CD4-positive, alpha-beta T cell treated with Interleukin-2 at 100 ng/mL for 4 hours (primary cell): Measurements from ENCODE around the gene RHOBTB1.

Experiments
- DNase-seq: peaks from one replicate; pipeline ENCODE4 v3.0.0-alpha.2; 2020; ENCODE audit warnings: low spot score

RHOBTB1 gene

DNA sequence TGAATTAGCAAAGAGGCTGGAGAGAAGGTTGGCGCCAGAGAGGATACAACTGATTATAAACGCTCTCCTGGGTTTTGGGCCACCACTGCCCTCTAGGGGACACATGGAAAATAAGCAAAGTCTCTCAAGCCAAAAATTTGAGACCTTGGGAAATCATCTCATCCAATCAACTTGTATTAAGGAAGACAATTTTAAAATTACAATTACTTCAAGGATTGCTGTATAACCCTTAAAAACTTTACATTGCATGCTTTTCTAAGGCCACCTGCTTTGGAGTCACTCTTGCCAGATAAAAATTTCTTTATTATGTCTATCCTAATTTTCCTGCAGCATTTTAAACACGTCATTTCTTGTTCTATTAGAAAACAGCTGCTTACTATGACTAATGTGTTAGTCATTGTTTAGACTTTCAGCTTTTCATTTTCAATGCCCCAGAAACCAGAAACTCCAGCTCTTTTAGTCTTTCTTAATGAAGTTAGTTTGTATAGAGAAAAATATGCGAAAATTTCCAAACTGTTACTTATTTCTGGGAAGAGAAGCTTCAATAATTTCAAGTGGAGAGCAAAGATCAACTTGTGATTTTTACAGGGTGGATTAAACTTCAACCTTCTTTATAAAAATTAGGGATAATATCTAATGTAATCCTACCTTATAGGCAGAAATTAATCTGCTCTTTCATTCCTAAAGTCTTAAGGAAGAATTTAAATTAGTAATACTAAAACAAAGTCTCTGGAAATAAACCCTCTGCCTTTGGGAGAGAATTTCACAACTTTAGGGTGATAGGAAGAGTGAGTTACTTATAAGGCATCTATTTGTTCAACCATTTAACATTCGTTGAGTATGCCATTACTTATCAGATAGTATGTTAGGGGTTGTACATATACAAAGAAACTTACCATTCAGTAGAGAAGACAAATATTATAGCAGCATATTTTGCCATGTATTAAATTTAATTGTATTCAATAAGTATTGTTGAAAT lies 20.6 kb upstream of the RHOBTB1 start:
- DNase-seq, result peak; percentile 59

DNA sequence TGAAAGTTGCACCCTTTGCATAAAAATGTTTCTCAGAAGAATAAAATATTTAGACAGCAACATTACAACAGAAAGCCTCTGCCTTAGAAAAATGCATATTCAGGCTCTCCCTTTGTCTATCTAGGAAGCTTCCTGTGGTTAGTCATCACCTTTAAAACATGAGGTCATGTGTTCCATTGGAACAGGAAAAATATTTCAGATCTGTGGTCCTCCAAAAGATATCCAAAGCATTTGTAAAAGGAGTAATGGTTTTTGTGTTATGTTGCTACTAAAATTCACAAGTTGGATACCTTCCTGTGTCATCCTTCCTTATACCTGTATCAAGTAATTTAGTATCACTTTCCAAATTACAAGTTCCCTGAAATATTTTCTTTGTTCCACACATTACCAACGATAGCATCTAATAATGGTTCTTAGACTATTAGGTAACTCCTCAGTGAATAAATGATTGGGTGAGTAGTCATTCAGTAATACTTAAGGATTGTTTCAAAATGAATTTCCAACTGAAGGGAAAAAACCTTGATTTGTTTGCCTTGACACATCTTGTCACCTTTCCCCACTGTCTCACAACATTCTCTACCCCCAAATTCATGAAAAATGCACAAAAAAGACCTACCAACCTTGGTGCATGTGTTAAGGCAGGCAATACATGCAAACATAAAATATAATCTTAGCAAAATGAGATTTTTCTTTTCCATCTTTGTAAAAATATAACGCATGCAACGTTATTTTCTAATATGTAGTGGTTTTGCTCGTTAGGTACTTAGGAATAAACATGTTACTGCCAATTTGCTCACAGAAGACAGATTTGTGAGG lies 19.7 kb upstream of the RHOBTB1 start:
- no peak for DNase-seq

DNA sequence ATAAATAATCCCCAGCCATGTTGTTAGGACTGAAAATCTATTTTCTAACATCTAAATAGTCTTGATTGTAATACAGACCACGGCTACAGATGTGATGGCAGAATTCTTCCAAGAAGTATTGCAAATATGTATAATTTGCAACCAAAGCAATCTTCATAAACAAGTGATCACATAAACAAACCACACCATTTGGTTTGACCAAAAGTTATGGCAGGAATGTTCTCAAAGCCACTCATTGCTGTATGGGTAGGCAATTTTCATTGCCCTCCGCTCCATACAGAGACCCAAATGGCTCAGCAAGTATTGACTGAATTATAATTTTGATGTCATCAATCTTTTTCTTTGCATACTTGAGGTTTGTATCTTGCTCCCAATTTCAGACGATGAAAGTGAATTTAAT lies 19.0 kb upstream of the RHOBTB1 start:
- DNase-seq, result no peak

DNA sequence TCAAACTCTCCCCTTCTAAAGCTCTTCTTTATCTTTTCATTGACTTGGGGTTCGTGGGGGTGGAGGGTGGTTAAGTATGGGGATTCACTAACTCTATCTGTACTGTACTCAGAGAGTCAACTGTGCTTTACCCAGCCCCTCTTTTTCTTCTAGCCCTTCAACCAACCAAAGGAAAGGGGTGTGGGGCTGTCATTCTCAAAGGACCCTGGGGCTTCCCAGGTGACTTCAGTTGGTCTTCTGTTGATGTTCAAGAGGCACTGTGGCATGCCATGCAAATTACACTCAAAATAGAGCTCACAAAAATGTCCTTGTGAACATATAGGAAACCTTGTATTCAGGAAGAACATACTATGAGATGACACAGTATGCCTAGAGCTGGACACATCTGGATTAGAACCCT lies 16.9 kb upstream of the RHOBTB1 start:
- no peak for DNase-seq

DNA sequence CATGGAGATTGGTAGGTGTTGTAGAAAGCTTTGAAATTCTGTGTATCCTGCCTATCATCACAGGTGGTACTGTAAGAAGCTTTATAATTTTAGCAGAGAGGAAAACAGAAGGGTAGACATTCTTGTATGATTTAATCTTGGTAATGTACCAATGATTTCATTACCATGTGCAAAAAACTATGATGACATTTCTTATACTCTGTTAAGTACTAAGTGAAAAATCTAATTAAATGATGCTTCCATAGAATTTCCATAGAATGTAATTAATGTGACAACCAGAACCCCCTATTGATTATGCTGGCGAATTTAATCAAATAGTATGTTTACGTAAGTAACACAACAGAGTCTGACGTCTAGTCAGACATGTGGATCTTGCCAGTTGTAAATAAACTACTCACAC lies 16.0 kb upstream of the RHOBTB1 start:
- no peak for DNase-seq

DNA sequence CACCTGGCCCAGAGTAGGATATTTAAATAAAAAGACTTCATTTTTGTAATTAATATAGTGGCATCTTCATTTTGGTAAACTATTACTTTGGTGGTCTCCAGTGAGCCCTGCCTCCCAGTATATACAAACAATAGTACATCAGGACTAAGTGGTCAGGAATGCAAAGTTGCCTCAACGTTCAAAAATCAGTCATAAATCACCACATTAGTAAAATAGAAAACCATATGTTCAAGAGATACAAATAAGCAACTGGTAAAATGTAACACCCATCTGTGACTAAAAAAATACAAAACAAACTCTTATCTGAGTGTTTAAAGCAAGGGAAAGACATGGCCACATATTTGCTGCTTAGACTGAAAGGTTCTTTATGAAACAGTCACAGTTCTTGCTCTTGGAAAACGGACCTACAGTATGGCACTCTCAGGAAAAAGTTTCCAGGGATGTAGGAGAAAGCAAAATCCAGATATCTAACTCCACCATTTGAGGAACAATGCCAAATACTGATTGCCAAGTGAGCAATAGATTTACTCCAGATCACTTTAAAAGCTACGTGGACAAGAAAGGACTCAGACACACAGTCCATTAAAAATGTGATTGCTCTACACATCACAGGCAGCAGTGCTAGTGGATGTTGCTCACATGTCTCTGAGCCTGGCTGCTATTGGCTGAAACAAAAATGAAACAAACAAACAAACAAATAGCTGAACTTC lies 15.1 kb upstream of the RHOBTB1 start:
- no peak for DNase-seq

DNA sequence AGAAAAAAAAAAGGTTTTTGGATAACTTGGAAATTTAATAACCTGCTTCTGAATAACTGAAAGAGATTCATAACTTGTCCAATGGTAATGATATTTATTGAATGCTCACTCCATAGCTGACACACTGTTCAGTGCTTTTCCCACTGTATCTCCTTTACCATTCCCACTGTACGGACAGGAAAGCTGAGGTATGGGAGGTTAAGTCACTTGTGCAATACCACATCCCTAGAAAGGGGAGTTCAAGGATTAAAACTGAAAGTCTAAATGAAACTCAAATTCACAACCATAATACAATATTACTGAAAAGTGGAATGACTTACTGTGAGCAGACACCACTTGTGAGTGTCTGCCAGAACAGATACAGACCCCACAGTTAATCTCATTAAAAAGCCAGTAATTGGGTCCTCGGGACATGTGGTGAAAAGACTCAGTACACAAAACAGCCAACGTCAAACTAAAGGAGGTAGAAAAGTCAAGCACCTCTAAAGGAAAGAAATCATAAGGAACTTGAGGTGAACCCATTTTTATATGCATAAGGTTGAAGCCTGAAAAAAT lies 13.8 kb upstream of the RHOBTB1 start:
- no peak for DNase-seq

DNA sequence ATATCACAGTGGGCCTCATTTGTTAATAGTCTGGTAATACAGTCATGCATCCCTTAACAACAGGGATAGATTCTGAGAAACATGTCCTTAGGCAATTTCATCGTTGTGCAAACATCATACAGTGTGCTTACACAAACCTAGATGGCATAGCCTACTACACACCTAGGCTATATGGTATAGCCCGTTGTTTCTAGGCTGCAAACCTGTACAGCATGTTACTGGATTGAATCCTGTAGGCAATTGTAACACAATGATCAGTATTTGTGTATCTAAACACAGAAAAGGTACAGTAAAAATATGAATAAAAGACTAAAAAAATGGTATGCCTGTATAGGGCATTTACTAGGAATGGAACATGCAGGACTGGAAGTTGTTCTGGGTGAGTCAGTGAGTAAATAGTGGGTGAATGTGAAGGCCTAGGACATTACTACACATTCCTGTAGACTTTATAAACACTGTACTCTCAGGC lies 12.0 kb upstream of the RHOBTB1 start:
- no peak for DNase-seq

DNA sequence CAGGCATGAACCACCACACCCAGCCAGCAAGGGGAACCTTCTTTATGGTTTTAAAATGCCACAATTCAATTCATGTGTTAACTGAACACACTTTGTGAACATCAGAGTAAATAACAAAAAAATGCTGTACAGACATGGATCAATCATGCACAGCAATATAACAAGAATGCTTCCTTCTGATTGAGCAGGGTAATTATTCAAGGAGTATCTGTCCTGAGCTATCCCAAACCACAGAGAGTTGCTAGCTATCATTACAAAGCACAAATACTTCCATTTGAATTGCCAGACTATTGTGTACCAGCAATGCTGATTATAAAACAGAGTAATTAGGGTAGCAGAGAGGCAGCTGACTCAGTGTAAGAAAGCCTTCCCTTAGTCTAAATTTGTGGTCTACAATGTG lies 11.3 kb upstream of the RHOBTB1 start:
- no peak for DNase-seq

DNA sequence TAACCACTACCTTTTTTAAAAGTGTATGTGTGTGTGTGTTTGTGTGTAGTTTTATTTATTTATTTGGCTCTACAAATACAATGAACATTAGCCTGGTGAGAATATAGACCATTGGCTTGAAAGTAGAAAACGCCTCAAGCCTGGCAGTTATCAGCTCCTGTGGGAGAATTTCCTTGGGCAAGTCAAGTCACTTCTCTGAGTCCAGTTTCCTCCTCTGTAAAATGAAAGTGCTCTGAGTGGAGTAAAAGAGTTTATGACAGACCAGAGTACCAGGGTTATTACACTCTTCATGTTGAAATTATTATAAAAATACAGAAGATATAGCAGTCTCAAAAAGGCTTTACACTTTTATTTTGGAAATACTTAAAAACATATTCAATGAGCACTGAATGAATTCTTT lies 10.1 kb upstream of the RHOBTB1 start:
- DNase-seq, result no peak

DNA sequence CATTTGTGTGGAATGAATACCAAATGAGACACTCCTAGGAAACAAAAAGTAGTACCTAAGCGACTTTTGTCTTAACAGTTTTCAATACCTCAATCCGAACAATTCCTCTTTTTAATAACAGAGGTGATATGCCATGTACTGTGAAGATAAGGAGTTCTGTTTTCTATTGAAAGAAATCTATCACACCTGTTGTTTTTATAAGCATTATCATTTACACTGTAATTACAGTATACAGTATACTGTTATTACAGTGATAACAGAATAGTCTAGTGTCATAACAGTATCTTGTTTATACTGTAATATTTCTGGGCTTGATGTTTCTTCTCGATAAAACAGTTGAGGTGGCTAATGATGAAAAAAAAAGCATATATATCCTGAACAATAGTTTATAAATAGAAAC lies 9.4 kb upstream of the RHOBTB1 start:
- no peak for DNase-seq

DNA sequence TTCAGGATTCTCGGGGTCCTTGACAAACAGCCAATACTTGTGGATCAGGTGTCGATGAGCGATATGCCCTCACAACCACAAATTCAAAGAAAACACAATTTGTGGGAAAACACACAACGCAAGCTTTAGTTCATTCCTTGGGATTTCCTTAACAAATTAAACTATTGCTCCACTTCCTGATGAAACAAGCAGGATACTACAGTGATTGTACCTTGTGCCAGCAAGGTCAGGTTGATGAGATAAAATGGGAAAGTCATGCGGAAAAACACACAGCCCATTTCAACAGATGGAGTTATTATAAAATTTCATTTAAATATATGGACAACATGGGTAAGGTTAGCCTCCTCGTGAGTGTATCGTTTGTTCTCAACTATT lies 8.8 kb upstream of the RHOBTB1 start:
- no peak for DNase-seq

DNA sequence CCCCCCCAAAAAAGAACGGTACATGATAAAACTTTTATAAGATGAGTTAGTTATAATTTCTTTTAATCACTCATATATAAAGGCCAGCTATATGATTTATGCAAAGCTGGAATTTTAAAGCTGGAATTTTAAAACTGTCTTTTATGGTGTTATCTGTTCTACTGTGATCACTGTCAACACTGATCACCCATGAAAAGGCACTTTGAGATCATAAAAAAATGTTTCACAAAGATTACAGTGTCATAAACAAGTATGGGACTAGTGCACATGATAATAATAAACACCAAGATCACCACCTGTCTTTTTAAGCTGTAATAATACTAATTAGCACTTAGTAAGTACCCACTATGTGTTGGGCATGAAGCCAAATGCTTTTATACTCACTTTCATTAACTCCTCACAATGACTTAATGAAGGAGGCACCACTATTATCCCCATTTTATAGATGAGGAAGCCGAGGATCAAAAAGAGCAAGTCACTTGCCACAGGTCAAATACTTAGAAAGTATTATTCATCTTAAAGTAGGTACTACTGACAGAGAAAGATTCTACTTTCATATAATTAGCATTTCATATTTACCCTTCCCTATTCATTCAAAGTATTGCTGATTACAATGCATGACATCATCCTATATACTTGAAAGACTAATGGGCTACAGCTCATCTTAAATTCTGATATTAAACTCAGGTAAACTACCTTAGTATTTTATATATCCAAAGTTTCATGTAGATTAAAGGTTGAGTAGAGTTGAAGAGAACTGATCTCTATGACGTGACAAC lies 8.3 kb upstream of the RHOBTB1 start:
- no peak for DNase-seq

DNA sequence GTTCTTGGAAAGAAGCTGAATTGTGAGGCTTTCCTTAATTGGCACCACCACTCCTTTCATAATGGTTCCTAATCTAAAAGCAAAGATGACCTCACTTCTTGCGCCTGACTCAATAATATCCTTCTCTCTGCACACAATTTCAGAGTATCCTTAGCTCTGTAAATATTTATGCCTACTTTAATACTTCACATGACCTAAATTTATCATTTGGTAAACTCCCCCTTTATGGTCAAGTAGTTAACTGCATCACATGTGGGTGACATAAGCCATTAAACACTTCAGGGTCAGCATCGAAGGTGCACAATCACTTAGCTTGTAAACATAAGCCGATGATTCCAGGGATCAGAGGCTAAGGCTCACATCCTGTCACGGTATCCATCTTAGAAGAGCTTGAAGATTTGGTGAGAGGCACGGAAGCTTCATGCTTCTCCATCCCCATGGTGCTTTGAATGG lies 7.3 kb upstream of the RHOBTB1 start:
- no peak for DNase-seq

DNA sequence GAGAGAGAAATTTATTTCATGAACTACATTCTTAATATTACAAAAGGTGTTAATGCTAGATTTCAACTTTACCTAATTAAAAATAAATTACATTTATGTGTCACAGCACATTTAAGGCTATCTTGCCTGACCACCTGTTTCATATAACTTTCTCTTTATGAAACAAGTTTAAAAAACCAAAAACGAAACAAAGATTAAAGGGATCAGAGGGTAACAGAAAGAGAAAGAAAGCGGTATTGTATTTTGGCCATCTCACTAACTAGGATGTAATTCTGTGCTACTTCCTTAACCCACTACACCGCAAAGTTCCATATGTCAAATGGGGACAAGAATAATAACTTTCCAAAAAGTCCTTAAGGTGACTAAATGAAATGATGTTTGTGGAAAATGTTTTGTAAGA lies 6.3 kb upstream of the RHOBTB1 start:
- DNase-seq, result no peak

DNA sequence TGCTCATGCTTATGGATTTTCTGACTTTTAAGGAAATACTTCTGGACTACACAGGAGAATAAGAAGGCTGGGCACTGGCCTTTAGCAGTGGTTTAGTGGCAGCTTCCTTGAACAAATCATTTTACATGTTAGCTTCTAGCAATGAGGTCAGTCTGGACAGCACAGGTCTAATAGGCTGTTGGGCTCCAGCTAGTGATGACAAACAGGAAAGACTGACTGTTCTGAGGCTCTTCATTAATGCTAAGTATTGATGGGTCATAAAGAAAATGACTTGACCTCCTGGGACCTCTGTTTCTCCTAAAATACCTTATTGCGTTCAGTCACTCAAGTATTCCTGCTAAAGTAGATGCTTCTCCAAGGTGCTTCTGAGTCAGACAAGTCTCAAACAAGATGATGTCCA lies 4.9 kb upstream of the RHOBTB1 start:
- no peak for DNase-seq

DNA sequence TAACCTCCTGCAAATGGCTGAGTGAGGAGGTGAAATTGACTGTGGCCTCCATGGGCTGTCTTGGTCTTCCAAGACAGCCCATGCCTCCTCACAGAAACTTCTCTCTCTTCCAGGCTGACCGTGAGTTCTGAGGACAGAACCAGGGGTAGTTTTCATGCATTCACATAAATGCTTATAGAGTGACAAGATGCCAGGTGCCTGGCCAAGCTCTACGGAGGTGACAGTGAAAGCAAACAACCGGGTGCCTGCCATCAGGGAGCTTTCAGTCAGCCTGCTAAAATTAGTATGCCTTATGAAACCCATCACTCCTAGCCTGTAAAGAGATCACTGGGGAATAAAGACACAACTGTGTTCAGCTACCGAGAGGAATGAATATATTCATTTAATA lies 919 bp upstream of the RHOBTB1 start:
- no peak for DNase-seq

DNA sequence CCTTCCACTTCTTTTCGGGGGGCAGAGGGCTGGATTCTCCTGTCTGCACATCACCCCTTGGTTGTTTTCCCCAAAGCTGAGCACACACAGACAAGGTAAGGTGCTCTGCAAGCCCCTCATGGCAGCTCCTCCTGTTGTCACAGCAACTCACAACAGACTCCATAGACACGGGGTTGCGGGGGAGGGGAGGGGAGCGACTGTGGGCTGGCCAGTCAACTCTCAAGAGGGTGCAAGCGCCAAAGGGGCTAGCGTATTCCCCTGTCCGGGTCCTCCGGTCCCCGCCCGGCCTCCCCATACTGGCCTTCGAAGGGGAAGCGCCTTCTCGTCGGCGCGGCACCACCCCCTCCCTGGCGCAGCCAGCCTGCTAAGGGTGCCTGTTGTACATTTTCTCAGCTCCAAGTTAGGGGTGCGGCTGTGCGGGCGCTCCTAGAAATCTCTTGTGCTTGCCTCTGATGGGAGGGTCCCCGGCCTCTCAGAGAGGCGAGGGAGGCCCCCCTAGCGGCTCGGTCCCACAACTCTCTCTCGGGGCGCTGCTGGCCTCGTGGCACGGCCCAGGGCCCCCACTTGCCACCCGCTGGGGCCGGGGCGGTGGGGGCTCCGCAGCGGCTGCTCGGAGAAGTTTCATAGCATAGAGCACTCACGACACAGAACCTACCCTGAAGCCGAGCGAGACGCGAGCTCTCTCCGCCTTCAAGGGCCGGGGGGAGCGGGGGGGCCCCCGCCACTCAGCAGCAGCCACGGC lies 498 bp downstream of the RHOBTB1 start:
- DNase-seq, result no peak

DNA sequence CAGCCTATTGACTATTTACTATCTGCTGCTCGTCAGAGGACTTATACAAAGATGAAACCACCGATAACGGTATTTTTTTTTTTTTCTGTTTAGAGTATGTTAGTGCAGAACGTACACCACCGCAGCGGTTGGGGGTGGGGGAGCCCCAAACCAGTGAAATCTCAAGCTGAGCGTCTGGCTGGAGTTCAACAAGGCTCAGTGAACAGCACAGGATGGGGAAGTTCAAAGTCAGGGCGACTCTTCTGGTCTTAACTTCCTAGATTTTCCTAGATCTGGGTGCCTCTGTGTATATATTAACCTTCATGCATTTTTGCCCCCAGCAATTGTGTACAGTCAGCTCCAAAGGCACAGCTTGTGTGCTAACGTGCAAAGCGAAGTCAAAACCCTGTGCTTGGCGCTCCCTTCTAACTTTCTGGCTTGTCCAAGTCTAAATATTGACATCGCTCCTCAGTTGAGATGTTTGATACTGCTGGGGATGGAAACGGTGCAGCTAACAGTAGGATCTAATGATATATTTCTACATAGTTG lies 1.1 kb downstream of the RHOBTB1 start:
- no peak for DNase-seq

DNA sequence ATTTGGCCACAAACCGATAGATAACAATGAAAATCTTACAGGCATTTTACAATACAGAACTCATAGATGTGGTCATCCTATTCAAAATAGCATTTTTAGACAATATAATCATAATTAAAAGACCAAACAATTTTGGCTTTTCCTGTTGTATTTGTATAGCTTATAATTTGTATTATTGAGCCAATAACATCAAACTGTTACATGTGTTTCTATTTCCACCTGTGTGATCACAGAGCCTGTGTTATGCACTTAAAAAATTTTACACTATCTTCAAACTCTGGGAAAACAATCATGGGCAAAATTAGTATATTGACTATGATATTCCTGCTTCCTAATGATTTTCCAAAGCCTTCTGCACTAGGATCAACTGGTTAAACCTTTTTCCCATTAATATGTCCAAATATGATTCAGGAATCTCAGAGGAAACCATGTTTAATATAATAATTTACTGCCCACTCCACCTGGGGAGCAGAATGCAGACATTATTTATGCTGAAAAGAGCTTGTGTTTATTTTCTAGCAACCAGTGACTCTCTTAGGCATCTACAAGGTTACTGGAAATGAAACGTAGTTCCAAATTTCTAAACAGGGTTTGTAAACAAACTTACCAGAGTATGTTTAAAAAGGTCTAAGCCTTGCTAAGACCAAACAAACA lies 1.7 kb downstream of the RHOBTB1 start:
- DNase-seq, result no peak
